ENCODE data around the gene P2RY14. TPM values are rescaled to one million over a fixed set of nuclear protein-coding genes. Genes with fewer than 3 reads are reported as not detected.

The P2RY14 gene
- 0.48 and 0.57 TPM in 2 replicates for total RNA-seq

DNA sequence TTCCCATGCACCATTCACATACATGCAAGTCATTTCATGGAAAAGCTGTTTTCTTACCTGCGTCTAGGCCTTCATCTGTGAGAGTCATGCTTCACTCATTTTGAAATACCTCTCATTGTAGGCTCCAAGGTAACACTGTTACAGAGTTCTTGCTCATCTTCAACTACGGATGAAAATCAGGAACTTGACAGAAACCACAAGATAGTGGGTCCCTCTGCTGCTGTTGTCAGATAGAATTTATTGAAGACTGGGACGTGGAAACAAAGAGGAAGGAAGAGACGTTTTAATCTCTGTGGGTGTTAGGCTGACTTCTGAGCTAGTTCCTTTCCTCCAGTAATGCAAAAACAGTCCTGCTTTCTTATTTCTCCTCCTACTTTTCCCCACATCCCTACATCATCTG is at the start of gene P2RY14:
TSS of gene P2RY14 (minus strand) at position 313 of the 400 bp plus-strand sequence. CDS start 64,226 bp downstream, outside the sequence.
- intact Hi-C loops (cut with micrococcal nuclease), result no loop called here

DNA sequence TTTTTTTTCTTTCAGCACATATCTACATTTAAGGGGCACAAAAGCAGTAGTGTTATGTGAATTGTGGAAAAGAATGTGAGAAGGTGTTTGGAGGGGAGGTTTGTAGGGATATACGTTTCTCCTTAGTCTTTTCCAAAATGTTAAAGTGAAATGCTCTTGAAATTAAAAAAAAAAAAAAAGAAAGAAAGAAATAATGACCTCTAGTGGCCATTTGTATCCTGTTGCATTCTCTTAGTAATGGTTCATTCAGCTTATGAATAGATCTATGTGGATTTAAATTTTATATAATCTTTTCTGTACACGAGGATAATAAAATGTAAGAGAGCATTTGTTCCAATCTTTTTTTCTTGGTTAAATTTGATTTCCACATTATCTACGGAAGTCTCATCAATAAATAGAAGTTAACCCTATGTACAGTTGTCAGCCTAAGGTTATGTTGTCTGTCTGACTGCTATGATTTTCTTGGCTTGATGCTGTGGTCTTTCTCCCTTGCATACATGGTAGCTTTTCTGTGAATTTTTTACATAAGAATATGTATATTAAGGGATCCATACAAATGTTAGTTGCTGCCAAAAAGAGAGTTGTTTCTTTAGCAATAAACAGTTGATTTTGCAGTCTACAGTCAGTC is 49.3 kb upstream of the P2RY14 start:
- intact Hi-C loops (cut with micrococcal nuclease), result loop anchor here (1.0 kb wide), 3 partner anchors 37 to 159 kb away; no protein-coding TSS in a partner anchor

DNA sequence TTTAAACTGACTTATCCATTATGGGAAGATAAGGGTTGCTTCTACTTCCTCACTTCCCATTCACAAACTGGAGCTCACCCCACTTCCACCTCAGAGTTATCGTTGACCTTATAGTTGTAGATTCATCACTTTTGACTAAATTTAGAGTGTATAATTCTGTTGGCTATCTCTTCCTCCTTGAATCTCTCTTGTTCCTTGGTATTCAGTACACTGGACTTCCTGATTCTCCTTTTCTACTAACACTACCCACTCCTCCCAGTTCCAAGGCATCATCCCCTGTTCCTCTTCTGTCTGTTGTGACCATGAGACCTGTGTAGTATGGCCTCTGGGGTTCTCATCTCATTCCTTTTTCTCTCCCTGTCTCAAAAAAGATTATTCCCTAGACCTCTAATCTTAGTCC is 44.2 kb upstream of the P2RY14 start:
- intact Hi-C loops (cut with micrococcal nuclease), result no loop called here

GRCh38 chr3:151321526-151321925 is 43.2 kb upstream of the P2RY14 start:
- intact Hi-C loops (cut with micrococcal nuclease), result no loop called here

- intact Hi-C loops (cut with micrococcal nuclease), result no loop called here
Observed at GRCh38 chr3:151320131-151320530, 41.8 kb upstream of the P2RY14 start.

DNA sequence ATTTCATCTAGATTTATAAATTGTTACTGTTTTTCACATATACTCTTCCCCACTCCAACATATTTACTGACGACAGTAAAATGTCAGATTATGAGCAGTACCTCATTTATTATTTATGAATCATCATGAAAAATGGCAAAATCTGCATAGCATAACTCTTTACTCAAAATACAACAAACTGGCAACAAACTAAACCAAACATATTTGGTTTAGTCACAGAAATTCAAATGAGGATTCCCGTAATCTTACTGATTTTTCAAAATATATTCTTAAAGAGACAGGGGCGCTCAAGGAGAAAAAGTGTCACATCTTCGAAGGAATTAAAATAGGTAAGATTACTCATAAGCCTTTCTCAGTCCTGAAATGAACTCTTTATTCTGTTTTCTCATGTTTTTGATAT is 41.3 kb upstream of the P2RY14 start:
- intact Hi-C loops (cut with micrococcal nuclease), result loop anchor here (2.0 kb wide), 1 partner anchor 15 kb away; no protein-coding TSS in a partner anchor

DNA sequence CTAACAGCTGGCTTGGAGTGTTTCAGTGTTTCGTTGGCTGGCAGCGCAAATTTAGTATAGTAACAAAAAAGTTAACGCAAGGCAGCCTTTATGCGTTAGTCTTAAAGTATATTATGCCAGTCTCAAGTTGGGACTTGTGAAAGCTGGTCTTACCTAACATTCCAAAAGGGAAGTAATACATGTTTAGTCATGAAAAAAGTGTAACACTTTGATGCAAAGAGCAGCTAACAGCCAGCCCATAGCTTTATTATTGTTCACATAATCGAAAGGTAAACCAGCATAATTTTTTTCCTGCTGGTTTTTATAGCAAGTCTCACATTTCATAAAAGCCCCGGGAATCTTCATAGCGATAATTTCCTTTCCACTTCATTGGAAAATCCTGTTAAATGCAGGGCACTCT is 40.6 kb upstream of the P2RY14 start:
- intact Hi-C loops (cut with micrococcal nuclease), result loop anchor here (2.0 kb wide), 1 partner anchor 14 kb away; no protein-coding TSS in a partner anchor

DNA sequence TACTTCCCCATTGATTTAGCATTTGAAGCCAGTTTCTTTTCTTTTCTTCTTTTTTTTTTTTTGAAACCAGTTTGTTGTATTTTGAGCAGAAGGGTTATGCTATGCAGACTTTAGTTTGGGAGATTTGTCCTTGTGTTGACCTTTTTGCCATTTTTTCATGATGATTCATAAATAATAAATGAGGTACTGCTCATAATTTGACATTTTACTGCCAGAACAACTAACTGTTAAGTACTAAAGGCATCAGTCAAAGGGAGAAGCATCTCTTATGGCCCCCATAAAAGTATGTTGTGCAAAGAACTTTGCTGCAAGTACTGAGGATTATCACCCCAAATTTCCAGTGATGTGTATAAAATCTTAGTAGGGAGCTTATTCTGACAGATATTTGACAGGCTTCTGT is 40.0 kb upstream of the P2RY14 start:
- intact Hi-C loops (cut with micrococcal nuclease), result loop anchor here (2.0 kb wide), 1 partner anchor 14 kb away; no protein-coding TSS in a partner anchor

DNA sequence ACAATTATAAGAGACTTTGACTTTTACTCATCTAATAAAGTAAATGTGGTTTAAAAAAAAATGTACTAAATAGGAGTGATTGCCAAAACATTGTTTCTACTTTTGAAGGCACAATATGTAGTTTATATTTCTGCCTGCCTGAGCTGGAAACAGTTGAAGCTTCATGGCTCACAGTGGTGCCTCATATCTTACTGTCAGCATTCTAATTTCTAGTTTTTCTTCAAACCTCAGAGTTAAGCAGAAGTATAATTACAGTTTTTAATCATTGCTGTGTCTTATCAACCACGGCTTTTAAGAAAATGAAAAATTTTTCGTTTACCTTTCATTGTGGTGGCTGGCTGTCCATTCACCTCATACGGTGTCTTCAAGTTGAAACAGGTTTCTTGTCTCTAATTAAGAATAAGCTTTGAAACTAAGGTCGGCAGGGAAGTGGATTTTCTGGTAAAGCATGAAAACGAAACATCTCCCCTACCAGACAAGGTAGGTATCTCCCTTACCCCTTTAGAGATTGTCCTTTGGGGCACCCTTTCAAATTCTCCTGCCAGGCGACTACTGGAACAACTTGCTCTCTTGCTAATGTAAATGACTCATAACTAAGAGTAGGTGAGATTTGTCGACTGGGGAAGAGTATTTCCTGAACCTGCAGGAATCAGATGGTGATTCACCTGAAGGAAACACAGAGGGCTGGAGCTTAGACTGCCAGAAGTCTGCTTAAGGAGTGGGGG is 38.1 kb upstream of the P2RY14 start, which contains the start of gene GPR87:
TSS of gene GPR87 (minus strand) at position 554 of the 725 bp plus-strand sequence. CDS start 16,720 bp downstream, outside the sequence.
- intact Hi-C loops (cut with micrococcal nuclease), result loop anchor here (1.0 kb wide), 1 partner anchor 8 kb away; no protein-coding TSS in a partner anchor

- intact Hi-C loops (cut with micrococcal nuclease), result loop anchor here (1.0 kb wide), 1 partner anchor 8 kb away; no protein-coding TSS in a partner anchor
Observed at GRCh38 chr3:151315846-151316245, 37.5 kb upstream of the P2RY14 start.

GRCh38 chr3:151315136-151315535 is 36.8 kb upstream of the P2RY14 start:
- intact Hi-C loops (cut with micrococcal nuclease), result no loop called here

DNA sequence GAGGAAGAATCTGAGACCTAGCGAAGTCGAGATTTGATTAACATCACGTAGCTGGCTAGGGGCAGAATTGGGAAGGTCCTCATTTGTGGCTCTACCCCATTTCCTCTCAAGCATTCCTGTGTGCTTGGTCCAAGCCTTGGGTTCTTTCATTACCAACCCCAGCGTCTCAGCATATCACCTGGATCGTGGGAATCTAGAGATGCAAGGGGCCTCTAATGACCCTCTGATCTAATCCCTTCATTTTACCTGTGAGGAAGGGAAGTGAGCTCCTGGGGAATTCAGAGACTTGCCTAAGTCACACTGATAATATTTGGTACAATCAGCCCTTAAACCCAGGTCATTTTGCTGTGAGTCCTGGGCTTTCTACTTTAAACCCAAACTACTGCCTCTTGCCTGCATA is 36.3 kb upstream of the P2RY14 start:
- intact Hi-C loops (cut with micrococcal nuclease), result no loop called here

DNA sequence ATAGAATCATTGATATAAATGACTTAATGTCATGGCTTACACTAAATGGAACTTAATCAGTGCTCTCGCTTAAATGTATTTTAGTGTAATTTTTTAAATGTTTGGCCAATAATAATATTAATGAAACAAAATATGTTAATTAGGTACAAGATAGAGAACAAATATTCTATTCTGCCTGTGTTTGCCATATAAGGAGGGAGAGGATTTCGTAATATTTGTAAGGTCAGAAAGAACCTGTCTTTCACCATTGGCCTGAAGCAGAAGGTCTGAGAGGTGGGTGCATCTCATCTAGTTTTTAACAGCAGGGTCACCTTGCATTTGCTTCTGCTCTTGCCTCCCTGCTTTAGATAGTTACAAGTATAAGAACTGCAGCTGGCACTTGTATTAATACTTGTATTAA is 35.8 kb upstream of the P2RY14 start:
- intact Hi-C loops (cut with micrococcal nuclease), result no loop called here

GRCh38 chr3:151312972-151313371 is 34.6 kb upstream of the P2RY14 start:
- intact Hi-C loops (cut with micrococcal nuclease), result no loop called here

DNA sequence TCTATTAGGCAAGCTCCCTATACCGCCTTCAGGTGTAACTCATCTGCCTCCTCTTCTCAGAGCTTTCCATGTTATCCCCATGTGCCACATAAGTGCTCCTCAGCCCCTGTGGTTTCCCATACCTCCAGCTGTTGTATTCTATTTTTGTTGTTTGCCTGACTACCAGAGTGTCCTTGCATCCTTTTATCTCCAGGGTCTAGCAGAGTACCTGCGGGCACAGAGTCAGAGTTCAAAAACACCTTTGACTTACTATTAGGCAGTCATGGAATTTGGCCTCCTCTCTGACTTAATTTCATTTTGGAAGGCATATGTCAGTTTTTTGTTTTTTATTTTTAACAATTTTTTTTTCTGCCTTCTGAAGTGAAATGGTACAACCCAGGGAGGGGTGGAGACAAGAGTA is 31.2 kb upstream of the P2RY14 start:
- intact Hi-C loops (cut with micrococcal nuclease), result no loop called here

- intact Hi-C loops (cut with micrococcal nuclease), result loop anchor here (1.0 kb wide), 1 partner anchor 8 kb away; the partner anchor contains the start of gene GPR87
Observed at GRCh38 chr3:151307583-151308488, 29.5 kb upstream of the P2RY14 start.

DNA sequence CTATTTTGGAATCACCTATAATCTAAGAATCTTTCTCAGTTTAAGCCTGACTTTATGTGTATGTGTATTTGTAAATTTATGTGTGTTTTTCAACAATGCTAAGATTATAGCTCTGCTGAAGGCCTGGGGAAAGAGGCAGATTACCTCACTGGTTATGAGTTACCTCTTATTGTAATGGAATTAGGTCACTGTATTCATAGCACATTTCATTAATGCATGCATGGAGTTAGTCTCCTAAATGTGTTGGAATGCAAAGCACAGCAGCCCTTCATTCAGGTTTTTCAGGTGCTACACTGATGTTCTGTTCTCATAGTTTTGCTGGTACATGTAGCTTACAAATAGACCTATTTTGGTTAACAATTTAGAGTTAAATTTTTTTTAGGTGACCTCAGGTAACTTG is 28.8 kb upstream of the P2RY14 start:
- intact Hi-C loops (cut with micrococcal nuclease), result no loop called here

DNA sequence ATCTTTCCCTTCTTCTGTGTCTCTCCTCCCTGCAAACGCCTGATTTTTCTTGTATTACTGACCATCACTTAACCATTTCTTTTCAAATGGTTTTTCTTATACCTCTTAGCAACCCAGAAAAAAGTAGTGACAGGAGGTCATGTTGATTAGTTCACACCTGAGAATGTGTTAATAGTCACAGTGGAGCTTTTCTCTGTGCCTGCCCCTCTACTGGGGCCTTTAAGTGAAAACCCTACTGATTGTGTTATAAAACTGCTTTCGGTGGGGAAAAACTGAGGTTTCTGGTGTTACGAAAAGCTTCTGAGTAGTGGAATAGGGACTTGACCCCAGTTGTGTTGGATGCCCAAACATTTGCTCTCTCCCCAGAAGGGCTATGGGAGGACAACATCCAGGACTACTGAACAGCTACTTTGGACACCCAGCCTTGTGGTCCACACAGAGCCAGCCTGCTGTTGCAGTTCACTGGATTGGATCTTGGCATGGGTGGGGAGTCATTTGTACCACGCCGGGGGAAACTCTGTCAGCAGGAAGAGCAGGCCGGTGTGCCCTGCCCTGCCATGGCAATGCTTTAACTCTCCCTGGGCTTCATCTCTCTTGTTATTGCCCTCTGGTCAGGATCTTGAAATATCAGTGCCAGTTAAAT is 27.9 kb upstream of the P2RY14 start:
- intact Hi-C loops (cut with micrococcal nuclease), result no loop called here

DNA sequence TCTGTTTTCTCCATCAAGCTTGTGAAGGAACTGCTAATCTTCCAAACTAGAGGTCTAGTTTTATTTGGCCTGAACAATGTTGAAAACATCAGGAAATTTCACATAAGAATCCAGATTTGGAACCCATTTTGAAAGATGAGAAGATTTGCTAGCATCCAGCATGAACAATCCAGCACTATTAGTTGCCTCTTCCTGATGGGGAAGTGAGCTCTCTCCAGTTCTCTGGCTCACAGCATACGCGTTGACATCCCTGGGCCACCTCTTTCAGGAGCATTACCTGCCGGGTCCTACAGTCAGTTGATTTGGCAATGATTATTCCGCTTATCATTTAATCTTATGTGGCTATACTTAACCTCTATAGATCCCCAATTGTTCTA is 27.4 kb upstream of the P2RY14 start:
- intact Hi-C loops (cut with micrococcal nuclease), result loop anchor here (2.0 kb wide), 1 partner anchor 13 kb away; no protein-coding TSS in a partner anchor

DNA sequence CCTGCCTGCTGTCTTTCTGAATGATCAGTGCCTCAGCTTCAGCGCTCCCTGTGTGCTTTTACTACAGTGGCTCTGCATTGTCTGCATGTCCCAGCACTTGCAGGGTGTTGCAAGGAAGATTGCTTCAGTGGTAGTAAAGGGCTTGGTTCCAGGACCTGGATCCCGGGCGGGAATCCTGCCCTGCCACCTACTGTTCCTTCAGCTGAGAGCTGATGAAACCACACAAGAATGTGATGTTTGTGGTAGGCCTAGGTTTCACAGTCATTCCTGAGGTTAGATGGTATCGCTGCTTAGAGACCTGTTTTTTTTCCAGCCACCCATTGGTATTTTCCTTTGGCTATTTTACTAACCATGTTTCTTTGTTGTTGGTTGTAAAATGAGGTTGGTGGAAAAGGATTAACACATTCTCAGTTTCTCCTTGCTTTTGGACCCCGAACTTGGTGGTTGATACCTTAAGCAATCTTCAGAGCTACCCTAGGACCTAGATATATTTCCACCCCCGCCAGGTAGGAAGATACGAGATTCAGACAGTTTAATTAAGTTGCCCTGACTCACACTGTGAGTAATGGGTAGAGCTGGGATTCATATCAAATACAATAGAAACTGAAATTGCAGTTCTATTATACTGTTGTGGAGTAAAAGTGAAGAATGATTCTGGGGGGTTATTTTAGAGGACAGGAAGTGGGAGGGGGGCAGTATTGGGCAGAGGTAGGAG is 26.9 kb upstream of the P2RY14 start:
- intact Hi-C loops (cut with micrococcal nuclease), result loop anchor here (2.0 kb wide), 1 partner anchor 14 kb away; no protein-coding TSS in a partner anchor
